MCF 10A (cell line): Measurements from ENCODE around the gene ZNF212. TPM values are rescaled to one million over a fixed set of nuclear protein-coding genes. Genes with fewer than 3 reads are reported as not detected.
A peak's percentile ranks its signal among the peaks of the same experiment; 100 is the strongest.

ENCODE experiments used
- BruUV-seq: library from RNA; stranded (reverse); fragments of 400-500 nt; replicated peaks from 2 replicates; lab custom pipeline; 2021; lab: Mats Ljungman, UMichigan
- CTCF ChIA-PET: fragments of 300-600 bp; sonication (Branson Sonifier 250); formaldehyde crosslinking; extraction: SDS; loops from one replicate; lab custom pipeline; 2021; ENCODE audit warnings: antibody characterized with exemption, inconsistent platforms; lab: Yijun Ruan, JAX
- POLR2A ChIA-PET: fragments of 300-600, 350-650 bp; sonication (Branson Sonifier 250); formaldehyde crosslinking; extraction: SDS; loops from one replicate; lab custom pipeline; 2020; ENCODE audit warnings: antibody characterized with exemption, inconsistent platforms; lab: Yijun Ruan, JAX
- DNase-seq: peaks from one replicate; pipeline ENCODE4 v3.0.0-alpha.2; 2018; ENCODE audit not compliant: unreplicated experiment
- H3K27ac Mint-ChIP-seq: one replicate; pipeline ENCODE4 v1.8.0; 2022; ENCODE audit warnings: mild to moderate bottlenecking, low read depth, mixed read lengths; ENCODE audit not compliant: unreplicated experiment
- H3K27me3 Mint-ChIP-seq: one replicate; pipeline ENCODE4 v1.8.0; 2022; ENCODE audit warnings: mixed read lengths; ENCODE audit not compliant: insufficient read depth, unreplicated experiment
- H3K36me3 Mint-ChIP-seq: one replicate; pipeline ENCODE4 v1.8.0; 2022; ENCODE audit warnings: mild to moderate bottlenecking, moderate library complexity, mixed read lengths; ENCODE audit not compliant: insufficient read depth, unreplicated experiment
- H3K4me1 Mint-ChIP-seq: one replicate; pipeline ENCODE4 v1.8.0; 2022; ENCODE audit warnings: mixed read lengths; ENCODE audit not compliant: insufficient read depth, unreplicated experiment
- H3K4me3 Mint-ChIP-seq: one replicate; pipeline ENCODE4 v1.8.0; 2022; ENCODE audit warnings: mild to moderate bottlenecking, moderate library complexity, mixed read lengths; ENCODE audit not compliant: unreplicated experiment
- H3K9me3 Mint-ChIP-seq: one replicate; pipeline ENCODE4 v1.8.0; 2022; ENCODE audit warnings: mixed read lengths; ENCODE audit not compliant: unreplicated experiment
- CTCF ChIP-seq: fragments of 200-600 bp; IDR thresholded peaks from one replicate; pipeline ENCODE4 v1.8.0; 2022; ENCODE audit warnings: antibody characterized with exemption, mild to moderate bottlenecking; ENCODE audit not compliant: unreplicated experiment
- intact Hi-C: fragments of 100-400 bp; cut with micrococcal nuclease; formaldehyde crosslinking; loops from 2 replicates; pipeline ENCODE4 v1.14.1; 2022
- total RNA-seq: library from RNA; stranded (reverse); gene quantifications from 2 replicates; pipeline ENCODE4 v1.2.3, GENCODE V29; 2022

The ZNF212 gene
- total RNA-seq, 1 experiment from 2014 or later = 10.5 TPM

GRCh38 chr7:149261316-149261828 is 21.9 kb downstream of the ZNF212 start:
- Mint-ChIP-seq H3K27me3 (no peaks in the 10 kb centered on the region), H3K9me3 (no peaks in the 10 kb centered on the region), H3K36me3 (peaks cover 27% of the 10 kb centered on the region), H3K4me1 (peaks cover 17% of the 10 kb centered on the region), H3K27ac (peak overlapping the region; percentile 91), H3K4me3 (peak overlapping the region; percentile 78)
- peak; percentile 52 for DNase-seq
- CTCF ChIA-PET = interaction anchor here (0.6 to 2.4 kb wide), 14 partner anchors 9 to 234 kb away, joined by 3 to 18 read pairs (median 4); partner anchors contain the start of genes ZNF282 and ZNF425
- BruUV-seq = TSS peak; percentile 68
- POLR2A ChIA-PET = interaction anchor here (0.6 to 1.8 kb wide), 17 partner anchors 8 to 1108 kb away, joined by 3 to 16 read pairs (median 3); partner anchors contain the start of genes ZNF212 and ZNF282
- TF ChIP-seq CTCF = no peak
- intact Hi-C loops = loop anchor here (5.0 kb wide), 2 partner anchors 64 to 236 kb away; partner anchors contain the start of genes ZNF282 and ZNF746

- POLR2A ChIA-PET = interaction anchor here (0.8 to 1.8 kb wide), 16 partner anchors 9 to 1107 kb away, joined by 3 to 16 read pairs (median 4); partner anchors contain the start of genes ZNF212 and ZNF282
- DNase-seq = peak; percentile 81
- H3K9me3 Mint-ChIP-seq = no peaks in the 10 kb centered on the region
- H3K27ac Mint-ChIP-seq = peak within 1 kb of the TSS; percentile 93
- BruUV-seq = no TSS peak
- H3K27me3 Mint-ChIP-seq = no peaks in the 10 kb centered on the region
- peaks cover 17% of the 10 kb centered on the region for H3K4me1 Mint-ChIP-seq
- CTCF ChIA-PET = interaction anchor here (0.6 to 2.4 kb wide), 13 partner anchors 9 to 511 kb away, joined by 3 to 18 read pairs (median 4); partner anchors contain the start of genes ZNF282 and ZNF425
- H3K36me3 Mint-ChIP-seq = peaks cover 33% of the 10 kb centered on the region
- intact Hi-C loops = loop anchor here (5.0 kb wide), 2 partner anchors 65 to 235 kb away; partner anchors contain the start of genes ZNF282 and ZNF746
- H3K4me3 Mint-ChIP-seq = peak within 1 kb of the TSS; percentile 78
- peak; percentile 82 for TF ChIP-seq CTCF
These were observed 22.6 kb downstream of the ZNF212 start, which contains the start of gene ZNF783 for GRCh38 chr7:149261829-149262617. TSS of gene ZNF783 (plus strand) at chr7:149262196. CDS start at chr7:149262334, 138 bp downstream.

- H3K9me3 Mint-ChIP-seq = no peaks in the 10 kb centered on the region
These were observed 27.0 kb downstream of the ZNF212 start for GRCh38 chr7:149266451-149266850.

More at GRCh38 chr7:149266451-149266850, 27.0 kb downstream of the ZNF212 start:
- no TSS peak for BruUV-seq
- CTCF ChIA-PET = no interaction called here
- Mint-ChIP-seq H3K27me3 (no peaks in the 10 kb centered on the region), H3K27ac (no peak overlapping the region), H3K4me1 (peaks cover 7% of the 10 kb centered on the region), H3K4me3 (no peak overlapping the region), H3K36me3 (peaks cover 72% of the 10 kb centered on the region)
- no peak for TF ChIP-seq CTCF
- no peak for DNase-seq
- intact Hi-C loops = no loop called here
- POLR2A ChIA-PET = interaction anchor here (0.6 kb wide), 1 partner anchor 16 kb away, joined by 3 read pairs; no protein-coding TSS in a partner anchor
